ENCODE measurements around the gene ZXDC.

ZXDC gene

DNA sequence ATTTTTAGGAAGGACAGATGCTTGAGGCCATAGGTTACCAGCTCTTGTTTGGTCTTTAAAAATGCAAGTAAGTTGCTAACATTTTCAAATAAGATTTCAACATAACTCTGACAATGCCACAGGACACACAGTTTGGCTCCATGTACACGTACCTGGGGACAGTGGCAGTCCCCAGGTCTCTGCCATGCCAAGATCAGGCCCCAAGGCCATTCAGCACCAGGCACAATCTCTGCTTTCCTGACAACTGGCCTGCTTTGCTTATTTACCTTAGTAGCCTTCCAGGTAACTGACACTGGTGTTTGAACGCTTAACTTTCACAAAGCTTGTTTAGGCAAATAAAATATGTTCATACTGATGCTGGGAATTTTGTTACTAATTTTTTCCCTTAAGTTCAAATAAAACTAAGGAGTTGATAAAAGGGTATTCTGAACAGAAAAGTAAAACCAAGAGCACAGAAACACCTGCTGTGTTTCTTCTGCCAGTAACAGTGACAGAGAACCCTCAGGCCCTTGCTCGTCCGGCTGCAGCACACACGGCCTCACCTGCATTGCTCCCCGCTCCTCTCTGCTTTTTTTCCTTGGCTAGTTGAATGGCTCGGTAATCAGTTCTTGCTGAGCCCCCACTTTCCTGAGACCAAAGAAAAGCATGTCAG is 16.5 kb downstream of the ZXDC start:
- Histone ChIP-seq H3K79me2 (ENCODE audit: control insufficient read depth, low read length) (peaks cover 47% of the 10 kb centered on the region), H3K27ac (ENCODE audit: low read depth, low read length) (no peak overlapping the region), H3F3A (ENCODE audit: control insufficient read depth, insufficient read depth) (no peaks in the 10 kb centered on the region), H3K4me1 (ENCODE audit: control insufficient read depth, low read length) (no peaks in the 10 kb centered on the region), H4K20me1 (ENCODE audit: control insufficient read depth, insufficient read depth, low read depth, low read length) (peaks cover 13% of the 10 kb centered on the region), H3K36me3 (ENCODE audit: control insufficient read depth, low read length) (peaks cover 84% of the 10 kb centered on the region), H3K9me2 (replicated peaks; ENCODE audit: control insufficient read depth, low read length) (no peaks in the 10 kb centered on the region), H3K4me3 (ENCODE audit: low read length) (no peak overlapping the region), H3K27me3 (ENCODE audit: control insufficient read depth, low read length) (no peaks in the 10 kb centered on the region), H3K9me3 (ENCODE audit: control insufficient read depth, insufficient read depth, low read length) (no peaks in the 10 kb centered on the region), H3K4me2 (ENCODE audit: low read length) (no peak overlapping the region)
- no peak for TF ChIP-seq EZH2phosphoT487 (IDR thresholded peaks at IDR 0.05; ENCODE audit: borderline replicate concordance, low read length)
- TF ChIP-seq, protein P1, sequence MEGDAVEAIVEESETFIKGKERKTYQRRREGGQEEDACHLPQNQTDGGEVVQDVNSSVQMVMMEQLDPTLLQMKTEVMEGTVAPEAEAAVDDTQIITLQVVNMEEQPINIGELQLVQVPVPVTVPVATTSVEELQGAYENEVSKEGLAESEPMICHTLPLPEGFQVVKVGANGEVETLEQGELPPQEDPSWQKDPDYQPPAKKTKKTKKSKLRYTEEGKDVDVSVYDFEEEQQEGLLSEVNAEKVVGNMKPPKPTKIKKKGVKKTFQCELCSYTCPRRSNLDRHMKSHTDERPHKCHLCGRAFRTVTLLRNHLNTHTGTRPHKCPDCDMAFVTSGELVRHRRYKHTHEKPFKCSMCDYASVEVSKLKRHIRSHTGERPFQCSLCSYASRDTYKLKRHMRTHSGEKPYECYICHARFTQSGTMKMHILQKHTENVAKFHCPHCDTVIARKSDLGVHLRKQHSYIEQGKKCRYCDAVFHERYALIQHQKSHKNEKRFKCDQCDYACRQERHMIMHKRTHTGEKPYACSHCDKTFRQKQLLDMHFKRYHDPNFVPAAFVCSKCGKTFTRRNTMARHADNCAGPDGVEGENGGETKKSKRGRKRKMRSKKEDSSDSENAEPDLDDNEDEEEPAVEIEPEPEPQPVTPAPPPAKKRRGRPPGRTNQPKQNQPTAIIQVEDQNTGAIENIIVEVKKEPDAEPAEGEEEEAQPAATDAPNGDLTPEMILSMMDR (IDR thresholded peaks at IDR 0.05; ENCODE audit: low read depth, low read length, poor library complexity, severe bottlenecking): no peak

DNA sequence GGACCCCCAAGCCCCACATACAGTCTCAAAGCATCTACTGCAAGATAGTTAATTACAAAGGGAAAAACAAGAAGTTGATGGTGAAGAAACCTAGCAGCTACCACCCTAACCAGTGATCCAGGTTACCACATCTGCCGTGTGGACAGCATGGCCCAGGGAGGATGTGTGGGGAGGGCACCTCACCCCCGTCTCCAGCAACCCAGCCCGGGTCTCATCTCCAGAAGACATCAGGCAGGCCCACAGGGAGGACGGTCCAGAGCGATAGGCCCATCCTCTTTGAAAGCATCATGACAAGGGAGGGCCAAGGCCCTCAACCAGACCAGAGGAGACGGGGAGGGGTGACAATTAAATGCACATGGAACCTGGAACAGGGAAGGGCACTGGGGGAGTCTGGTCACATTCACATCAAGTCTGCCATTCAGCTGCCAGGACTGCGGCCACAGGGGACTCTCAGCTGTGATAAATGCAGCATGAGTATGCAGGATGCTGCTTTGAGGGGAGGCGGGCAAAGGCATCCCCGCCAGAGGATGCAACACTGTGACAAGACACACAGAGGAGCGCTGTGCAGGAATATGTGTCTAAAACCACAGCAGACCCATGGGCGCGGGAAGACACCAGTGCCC is 18.8 kb downstream of the ZXDC start:
- Histone ChIP-seq H3K4me1 (ENCODE audit: control insufficient read depth, low read length) (no peaks in the 10 kb centered on the region), H3F3A (ENCODE audit: control insufficient read depth, insufficient read depth) (no peaks in the 10 kb centered on the region), H4K20me1 (ENCODE audit: control insufficient read depth, insufficient read depth, low read depth, low read length) (peaks cover 11% of the 10 kb centered on the region; the same call in 1 of the 2 replicates), H3K36me3 (ENCODE audit: control insufficient read depth, low read length) (peaks cover 86% of the 10 kb centered on the region), H3K79me2 (ENCODE audit: control insufficient read depth, low read length) (peaks cover 47% of the 10 kb centered on the region), H3K9me3 (ENCODE audit: control insufficient read depth, insufficient read depth, low read length) (no peaks in the 10 kb centered on the region), H3K4me2 (ENCODE audit: low read length) (no peak overlapping the region), H3K9me2 (replicated peaks; ENCODE audit: control insufficient read depth, low read length) (no peaks in the 10 kb centered on the region), H3K4me3 (ENCODE audit: low read length) (no peak overlapping the region), H3K27ac (ENCODE audit: low read depth, low read length) (no peak overlapping the region), H3K27me3 (ENCODE audit: control insufficient read depth, low read length) (no peaks in the 10 kb centered on the region)
- TF ChIP-seq, protein P1 (IDR thresholded peaks at IDR 0.05; ENCODE audit: low read depth, low read length, poor library complexity, severe bottlenecking): no peak
- no peak for TF ChIP-seq EZH2phosphoT487 (IDR thresholded peaks at IDR 0.05; ENCODE audit: borderline replicate concordance, low read length)

DNA sequence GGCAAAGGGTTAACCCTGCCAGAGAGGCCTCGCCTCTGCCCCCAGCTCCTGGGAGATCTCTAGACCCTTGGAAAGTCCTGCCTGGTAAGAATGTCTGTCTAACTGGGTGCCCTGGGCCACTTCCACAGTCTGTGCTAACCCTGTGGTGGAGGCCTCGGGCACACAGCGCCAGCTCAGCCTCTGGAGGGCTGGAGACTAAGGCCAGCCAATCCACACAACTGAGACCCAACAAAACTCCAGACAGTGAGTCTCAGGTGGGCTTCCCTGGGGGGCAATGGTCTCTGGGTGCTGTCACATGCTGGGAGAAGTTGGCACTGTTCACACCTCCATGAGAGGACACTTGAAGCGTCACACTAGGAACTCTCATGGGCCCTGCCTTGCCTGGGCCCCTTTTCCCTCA is 19.5 kb downstream of the ZXDC start:
- Histone ChIP-seq H3F3A (ENCODE audit: control insufficient read depth, insufficient read depth) (no peaks in the 10 kb centered on the region), H3K36me3 (ENCODE audit: control insufficient read depth, low read length) (peaks cover 86% of the 10 kb centered on the region), H3K9me2 (replicated peaks; ENCODE audit: control insufficient read depth, low read length) (no peaks in the 10 kb centered on the region), H3K79me2 (ENCODE audit: control insufficient read depth, low read length) (peaks cover 40% of the 10 kb centered on the region), H3K4me2 (ENCODE audit: low read length) (no peak overlapping the region), H3K4me1 (ENCODE audit: control insufficient read depth, low read length) (no peaks in the 10 kb centered on the region), H3K27ac (ENCODE audit: low read depth, low read length) (no peak overlapping the region), H3K4me3 (ENCODE audit: low read length) (no peak overlapping the region), H4K20me1 (ENCODE audit: control insufficient read depth, insufficient read depth, low read depth, low read length) (peaks cover 11% of the 10 kb centered on the region; the same call in 1 of the 2 replicates), H3K27me3 (ENCODE audit: control insufficient read depth, low read length) (no peaks in the 10 kb centered on the region), H3K9me3 (ENCODE audit: control insufficient read depth, insufficient read depth, low read length) (no peaks in the 10 kb centered on the region)
- TF ChIP-seq, protein P1 (IDR thresholded peaks at IDR 0.05; ENCODE audit: low read depth, low read length, poor library complexity, severe bottlenecking): no peak
- no peak for TF ChIP-seq EZH2phosphoT487 (IDR thresholded peaks at IDR 0.05; ENCODE audit: borderline replicate concordance, low read length)

All from DOHH2 (cell line).